GM23338 (cell line): ENCODE results near the gene FAM9A. TPM values are rescaled to one million over a fixed set of nuclear protein-coding genes. Genes with fewer than 3 reads are reported as not detected.

Experiments used
- CREB1 ChIP-seq: fragments of 250-450 bp; sonication (Bioruptor Pico); IDR thresholded peaks from 2 replicates; pipeline ENCODE4 v1.5.0; 2020; ENCODE audit warnings: low read depth, mild to moderate bottlenecking, moderate library complexity
- CTCF ChIP-seq, 2 experiments: fragments of 200-600 bp in 1 of 2; sonication (generic) in 1 of 2; conservative IDR thresholded peaks; 2 replicates each; pipeline versions ENCODE4 v1.5.1 to v1.6.1; 2016 to 2017; ENCODE audit warnings: antibody characterized with exemption in 2 of 2, low read depth in 2 of 2, mild to moderate bottlenecking in 2 of 2, moderate library complexity in 1 of 2
- EZH2 ChIP-seq: fragments of 200-600 bp; sonication (generic); IDR thresholded peaks from one replicate; pipeline ENCODE4 v1.8.0; 2017; ENCODE audit warnings: antibody characterized with exemption, mild to moderate bottlenecking, low read depth; ENCODE audit not compliant: unreplicated experiment
- EZH2phosphoT487 ChIP-seq: fragments of 200-600 bp; sonication (generic); IDR thresholded peaks from one replicate; pipeline ENCODE4 v1.8.1; 2018; ENCODE audit warnings: antibody characterized with exemption; ENCODE audit not compliant: unreplicated experiment
- NANOG ChIP-seq: IDR thresholded peaks from 2 replicates; pipeline ENCODE4 v1.6.1; 2016; ENCODE audit warnings: antibody characterized with exemption, borderline replicate concordance
- POLR2AphosphoS5 ChIP-seq: IDR thresholded peaks from 2 replicates; pipeline ENCODE4 v1.6.1; 2016; ENCODE audit warnings: antibody characterized with exemption, low read depth
- ZNF114 ChIP-seq: fragments of 250-450 bp; sonication (Bioruptor Pico); IDR thresholded peaks from 2 replicates; pipeline ENCODE4 v1.5.0; 2020; ENCODE audit warnings: mild to moderate bottlenecking, moderate library complexity
- ZNF462 ChIP-seq: fragments of 250-450 bp; sonication (Bioruptor Pico); IDR thresholded peaks from 2 replicates; pipeline ENCODE4 v1.5.0; 2020; ENCODE audit warnings: mild to moderate bottlenecking, moderate library complexity
- polyA plus RNA-seq: library from polyadenylated mRNA; unstranded; fragments of >200 nt; fragmentation: Nextera tagmentation; extraction: Ambion mirVana; gene quantifications from 2 replicates; pipeline ENCODE4 v1.2.1, GENCODE V29; 2016
- total RNA-seq: library from RNA; depleted of rRNA; stranded (reverse); fragments of >200 nt; shearing (Covaris generic); gene quantifications from 2 replicates; pipeline ENCODE4 v1.2.3, GENCODE V29; 2014

FAM9A gene
- total and polyA plus RNA-seq, 2 experiments from 2014 or later = not detected

GRCh38 chrX:8783714-8784098 lies 17.5 kb downstream of the FAM9A start (continued):
- TF ChIP-seq ZNF462 (CRISPR knock-in tag) = no peak
- no peak for TF ChIP-seq ZNF114 (CRISPR knock-in tag)
- TF ChIP-seq CREB1 (CRISPR knock-in tag) = no peak
- no peak for TF ChIP-seq EZH2phosphoT487
- TF ChIP-seq POLR2AphosphoS5 = no peak
- TF ChIP-seq EZH2 = no peak
- TF ChIP-seq NANOG = no peak
- TF ChIP-seq CTCF (conservative IDR thresholded peaks at IDR 0.05; ENCODE audit: low read depth in 2 of 2) = no peak
